NCI-H446 treated with DMSO at 0.1 percent for 48 hours (cell line): ENCODE measurements around the gene SPC24.
"Not testable (repeated sequence)": the region's sequence is repeated elsewhere in the genome, so short reads cannot be mapped to it uniquely, and the experiment has no call there.

ENCODE experiments used
- DNase-seq: peaks from one replicate; lab custom pipeline; 2025; lab: John Stamatoyannopoulos, UW

SPC24 gene

DNA sequence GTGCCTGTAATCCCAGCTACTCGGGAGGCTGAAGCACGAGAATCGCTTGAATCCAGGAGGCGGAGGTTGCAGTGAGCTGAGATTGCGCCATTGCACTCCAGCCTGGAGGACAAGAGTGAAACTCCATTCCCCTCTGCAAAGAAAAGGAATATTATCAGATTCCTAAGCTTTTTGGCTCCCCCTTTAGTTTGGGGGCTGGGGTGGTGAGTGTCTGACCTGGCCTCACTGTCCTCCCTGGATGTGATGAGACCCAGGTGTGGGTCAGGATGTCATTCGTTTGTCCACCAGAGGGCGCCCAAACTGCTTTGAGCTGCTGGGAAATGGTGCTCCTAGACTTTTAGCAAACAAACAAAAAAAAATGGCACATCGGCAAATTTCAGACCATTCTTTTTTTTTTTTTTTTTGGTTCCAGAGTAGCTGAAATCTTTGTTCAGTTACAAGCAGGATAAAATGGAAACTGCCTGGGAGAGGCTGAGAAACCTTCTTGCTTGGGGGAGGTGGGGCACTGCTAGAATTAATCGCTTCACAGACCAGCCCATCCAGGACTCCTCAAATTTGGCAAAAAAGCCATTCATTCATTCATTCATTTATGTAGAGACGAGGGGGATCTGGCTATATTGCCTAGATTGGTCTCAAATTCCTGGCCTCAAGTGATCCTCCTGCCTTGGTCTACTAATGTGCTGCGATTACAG, 29.4 kb downstream of the SPC24 start:
- DNase-seq = peak; percentile 37

DNA sequence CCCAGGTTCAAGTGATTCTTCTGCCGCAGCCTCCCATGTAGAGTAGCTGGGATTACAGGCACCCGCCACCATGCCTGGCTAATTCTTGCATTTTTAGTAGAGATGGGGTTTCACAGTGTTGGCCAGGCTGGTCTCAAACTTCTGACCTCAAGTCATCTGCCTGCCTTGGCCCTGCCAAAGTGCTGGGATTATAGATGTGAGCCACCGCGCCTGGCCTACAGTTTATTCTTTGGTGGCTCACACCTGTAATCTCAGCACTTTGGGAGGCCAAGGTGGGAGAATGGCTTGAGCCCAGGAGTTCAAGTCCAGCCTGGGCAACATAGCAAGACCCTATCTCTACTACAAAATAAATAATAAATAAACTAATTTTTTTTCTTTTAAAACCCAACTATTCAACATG, 31.4 kb downstream of the SPC24 start:
- not testable (repeated sequence) for DNase-seq

DNA sequence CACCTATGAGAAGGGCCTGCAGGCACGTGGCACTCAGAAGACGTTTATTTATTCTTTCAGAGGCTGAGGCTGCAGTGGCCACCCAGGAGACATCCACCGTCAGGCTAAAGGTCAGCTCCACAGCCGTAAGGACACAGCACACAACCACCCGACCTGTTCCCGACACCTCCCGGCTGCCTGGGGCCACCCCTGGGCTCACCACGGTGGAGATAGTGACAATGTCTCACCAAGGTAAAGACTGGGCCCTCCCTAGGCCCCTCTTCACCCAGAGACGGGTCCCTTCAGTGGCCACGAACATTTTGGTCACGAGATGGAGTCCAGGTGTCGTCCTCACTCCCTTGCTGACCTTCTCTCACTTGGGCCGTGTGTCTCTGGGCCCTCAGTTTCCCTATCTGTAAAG, 32.5 kb downstream of the SPC24 start:
- no peak for DNase-seq

DNA sequence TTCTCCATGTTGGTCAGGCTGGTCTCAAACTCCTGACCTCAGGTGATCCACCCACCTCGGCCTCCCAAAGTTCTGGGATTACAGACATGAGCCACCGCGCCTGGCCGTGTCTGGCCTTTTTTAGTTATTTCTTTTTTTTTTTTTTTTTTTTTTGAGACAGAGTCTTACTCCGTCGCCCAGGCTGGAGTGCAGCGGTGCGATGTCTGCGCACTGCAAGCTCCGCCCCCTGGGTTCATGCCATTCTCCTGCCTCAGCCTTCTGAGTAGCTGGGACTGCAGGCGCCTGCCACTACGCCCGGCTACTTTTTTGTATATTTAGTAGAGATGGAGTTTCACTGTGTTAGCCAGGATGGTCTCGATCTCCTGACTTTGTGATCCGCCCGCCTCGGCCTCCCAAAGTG, 33.6 kb downstream of the SPC24 start:
- DNase-seq = not testable (repeated sequence)

DNA sequence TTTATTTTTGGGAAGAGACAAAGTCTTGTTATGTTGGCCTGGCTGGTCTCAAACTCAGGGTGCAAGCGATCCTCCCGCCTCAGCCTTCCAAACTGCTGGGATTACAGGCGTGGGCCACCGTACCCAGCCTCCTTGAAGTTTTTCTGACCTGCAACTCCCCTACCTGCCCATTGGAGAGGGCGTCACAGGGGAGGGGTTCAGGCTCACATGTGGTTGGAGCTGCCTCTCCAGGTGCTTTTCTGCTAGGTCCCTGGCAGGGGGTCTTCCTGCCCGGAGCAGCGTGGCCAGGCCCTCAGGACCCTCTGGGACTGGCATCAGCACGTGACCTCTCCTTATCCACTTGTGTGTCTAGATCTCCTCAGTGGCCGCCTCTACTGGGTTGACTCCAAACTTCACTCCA, 39.1 kb downstream of the SPC24 start:
- DNase-seq = no peak

DNA sequence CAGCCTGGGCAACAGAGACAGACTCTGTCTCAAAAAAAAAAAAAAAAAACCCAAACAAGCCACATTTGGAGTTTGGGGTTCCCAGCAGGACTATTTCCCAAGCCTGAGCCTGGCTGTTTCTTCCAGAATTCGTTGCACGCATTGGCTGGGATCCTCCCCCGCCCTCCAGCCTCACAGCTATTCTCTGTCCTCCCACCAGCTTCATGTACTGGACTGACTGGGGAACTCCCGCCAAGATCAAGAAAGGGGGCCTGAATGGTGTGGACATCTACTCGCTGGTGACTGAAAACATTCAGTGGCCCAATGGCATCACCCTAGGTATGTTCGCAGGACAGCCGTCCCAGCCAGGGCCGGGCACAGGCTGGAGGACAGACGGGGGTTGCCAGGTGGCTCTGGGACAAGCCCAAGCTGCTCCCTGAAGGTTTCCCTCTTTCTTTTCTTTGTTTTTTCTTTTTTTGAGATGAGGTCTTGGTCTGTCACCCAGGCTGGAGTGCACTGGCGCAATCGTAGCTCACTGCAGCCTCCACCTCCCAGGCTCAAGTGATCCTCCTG, 39.6 kb downstream of the SPC24 start:
- DNase-seq = no peak

DNA sequence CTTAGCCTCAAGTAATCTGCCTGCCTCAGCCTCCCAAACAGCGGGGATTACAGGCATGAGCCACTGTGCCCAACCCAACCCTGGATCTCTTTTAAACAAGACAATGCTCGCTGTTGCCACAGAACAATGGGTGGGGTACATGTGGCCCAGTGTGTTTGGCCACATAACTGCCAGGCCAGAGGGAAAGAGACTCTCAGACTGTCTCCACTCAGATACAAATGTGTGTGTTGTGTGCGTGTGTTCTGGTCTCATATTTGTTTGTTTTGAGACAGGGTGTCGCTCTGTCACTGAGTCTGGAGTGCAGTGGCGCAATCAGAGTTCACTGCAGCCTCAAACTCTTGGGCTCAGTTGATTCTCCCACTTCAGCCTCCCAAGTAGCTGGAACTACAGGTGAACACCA, 40.5 kb downstream of the SPC24 start:
- no peak for DNase-seq

DNA sequence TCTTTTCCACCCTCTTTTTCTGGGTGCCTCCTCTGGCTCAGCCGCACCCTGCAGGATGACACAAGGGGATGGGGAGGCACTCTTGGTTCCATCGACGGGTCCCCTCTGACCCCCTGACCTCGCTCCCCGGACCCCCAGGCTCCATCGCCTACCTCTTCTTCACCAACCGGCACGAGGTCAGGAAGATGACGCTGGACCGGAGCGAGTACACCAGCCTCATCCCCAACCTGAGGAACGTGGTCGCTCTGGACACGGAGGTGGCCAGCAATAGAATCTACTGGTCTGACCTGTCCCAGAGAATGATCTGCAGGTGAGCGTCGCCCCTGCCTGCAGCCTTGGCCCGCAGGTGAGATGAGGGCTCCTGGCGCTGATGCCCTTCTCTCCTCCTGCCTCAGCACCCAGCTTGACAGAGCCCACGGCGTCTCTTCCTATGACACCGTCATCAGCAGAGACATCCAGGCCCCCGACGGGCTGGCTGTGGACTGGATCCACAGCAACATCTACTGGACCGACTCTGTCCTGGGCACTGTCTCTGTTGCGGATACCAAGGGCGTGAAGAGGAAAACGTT, 42.4 kb downstream of the SPC24 start:
- no peak for DNase-seq

DNA sequence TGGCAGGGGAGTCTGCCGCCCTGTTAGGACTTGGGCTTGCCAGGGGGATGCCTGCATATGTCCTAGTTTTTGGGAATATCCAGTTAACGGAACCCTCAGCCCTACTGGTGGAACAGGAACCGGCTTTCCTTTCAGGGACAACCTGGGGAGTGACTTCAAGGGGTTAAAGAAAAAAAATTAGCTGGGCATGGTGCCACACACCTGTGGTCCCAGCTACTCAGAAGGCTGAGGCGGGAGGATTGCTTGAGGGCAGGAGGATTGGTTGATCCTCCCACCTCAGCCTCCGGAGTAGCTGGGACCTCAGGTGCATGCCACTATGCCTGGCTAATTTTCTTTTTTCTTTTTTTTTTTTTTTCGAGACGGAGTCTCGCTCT, 43.8 kb downstream of the SPC24 start:
- DNase-seq = no peak

DNA sequence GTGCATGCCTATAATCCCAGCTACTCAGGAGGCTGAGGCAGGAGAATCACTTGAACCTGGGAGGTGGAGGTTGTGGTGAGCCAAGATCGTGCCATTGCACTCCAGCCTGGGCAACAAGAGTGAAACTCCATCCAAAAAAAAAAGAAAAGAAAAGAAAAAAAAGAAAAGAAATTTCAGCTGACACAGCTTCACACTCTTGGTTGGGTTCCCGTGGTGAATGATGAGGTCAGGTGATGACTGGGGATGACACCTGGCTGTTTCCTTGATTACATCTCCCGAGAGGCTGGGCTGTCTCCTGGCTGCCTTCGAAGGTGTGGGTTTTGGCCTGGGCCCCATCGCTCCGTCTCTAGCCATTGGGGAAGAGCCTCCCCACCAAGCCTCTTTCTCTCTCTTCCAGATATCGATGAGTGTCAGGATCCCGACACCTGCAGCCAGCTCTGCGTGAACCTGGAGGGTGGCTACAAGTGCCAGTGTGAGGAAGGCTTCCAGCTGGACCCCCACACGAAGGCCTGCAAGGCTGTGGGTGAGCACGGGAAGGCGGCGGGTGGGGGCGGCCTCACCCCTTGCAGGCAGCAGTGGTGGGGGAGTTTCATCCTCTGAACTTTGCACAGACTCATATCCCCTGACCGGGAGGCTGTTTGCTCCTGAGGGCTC, 44.3 kb downstream of the SPC24 start:
- DNase-seq = no peak

DNA sequence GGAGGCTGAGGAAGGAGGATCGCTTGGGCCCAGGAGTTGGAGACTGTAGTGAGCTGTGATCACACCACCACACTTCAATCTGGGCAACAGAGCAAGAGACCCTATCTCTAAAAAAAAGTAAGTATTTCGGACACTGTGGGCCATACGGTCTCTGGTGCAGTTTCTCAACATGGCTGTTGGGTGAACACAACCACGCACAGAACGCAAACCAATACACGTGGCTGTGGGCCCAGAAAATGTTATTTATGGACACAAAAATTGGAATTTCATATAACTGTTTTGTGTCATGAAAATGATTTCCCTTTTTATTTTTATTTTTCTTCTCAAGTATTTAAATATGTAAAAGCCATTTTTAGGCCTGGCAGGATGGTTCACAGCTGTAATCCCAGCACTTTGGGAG, 46.8 kb downstream of the SPC24 start:
- no peak for DNase-seq

DNA sequence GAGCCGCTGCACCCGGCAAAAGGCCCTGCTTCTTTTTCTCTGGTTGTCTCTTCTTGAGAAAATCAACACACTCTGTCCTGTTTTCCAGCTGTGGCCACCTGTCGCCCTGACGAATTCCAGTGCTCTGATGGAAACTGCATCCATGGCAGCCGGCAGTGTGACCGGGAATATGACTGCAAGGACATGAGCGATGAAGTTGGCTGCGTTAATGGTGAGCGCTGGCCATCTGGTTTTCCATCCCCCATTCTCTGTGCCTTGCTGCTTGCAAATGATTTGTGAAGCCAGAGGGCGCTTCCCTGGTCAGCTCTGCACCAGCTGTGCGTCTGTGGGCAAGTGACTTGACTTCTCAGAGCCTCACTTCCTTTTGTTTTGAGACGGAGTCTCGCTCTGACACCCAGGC, 49.1 kb downstream of the SPC24 start:
- DNase-seq = no peak

DNA sequence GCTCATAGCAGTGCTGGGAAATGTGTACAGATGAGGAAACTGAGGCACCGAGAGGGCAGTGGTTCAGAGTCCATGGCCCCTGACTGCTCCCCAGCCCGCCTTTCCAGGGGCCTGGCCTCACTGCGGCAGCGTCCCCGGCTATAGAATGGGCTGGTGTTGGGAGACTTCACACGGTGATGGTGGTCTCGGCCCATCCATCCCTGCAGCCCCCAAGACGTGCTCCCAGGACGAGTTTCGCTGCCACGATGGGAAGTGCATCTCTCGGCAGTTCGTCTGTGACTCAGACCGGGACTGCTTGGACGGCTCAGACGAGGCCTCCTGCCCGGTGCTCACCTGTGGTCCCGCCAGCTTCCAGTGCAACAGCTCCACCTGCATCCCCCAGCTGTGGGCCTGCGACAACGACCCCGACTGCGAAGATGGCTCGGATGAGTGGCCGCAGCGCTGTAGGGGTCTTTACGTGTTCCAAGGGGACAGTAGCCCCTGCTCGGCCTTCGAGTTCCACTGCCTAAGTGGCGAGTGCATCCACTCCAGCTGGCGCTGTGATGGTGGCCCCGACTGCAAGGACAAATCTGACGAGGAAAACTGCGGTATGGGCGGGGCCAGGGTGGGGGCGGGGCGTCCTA, 50.5 kb downstream of the SPC24 start:
- no peak for DNase-seq

DNA sequence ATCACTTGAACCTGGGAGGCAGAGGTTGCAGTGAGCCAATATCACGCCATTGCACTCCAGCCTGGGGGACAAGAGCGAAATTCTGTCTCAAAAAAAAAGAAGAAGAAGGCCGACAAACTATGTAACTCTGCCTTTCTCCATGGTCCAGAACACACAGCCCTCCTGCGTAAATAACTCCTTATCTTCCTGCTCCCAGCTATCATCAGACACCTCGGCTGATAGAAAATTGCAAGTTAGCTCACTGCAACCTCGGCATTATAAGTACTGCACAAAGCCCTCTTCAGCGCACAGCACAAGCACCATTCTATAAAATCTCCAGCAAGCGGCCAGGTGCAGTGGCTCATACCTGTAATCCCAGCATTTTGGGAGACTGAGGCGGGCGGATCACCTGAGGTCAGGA, 51.9 kb downstream of the SPC24 start:
- DNase-seq = not testable (repeated sequence)

DNA sequence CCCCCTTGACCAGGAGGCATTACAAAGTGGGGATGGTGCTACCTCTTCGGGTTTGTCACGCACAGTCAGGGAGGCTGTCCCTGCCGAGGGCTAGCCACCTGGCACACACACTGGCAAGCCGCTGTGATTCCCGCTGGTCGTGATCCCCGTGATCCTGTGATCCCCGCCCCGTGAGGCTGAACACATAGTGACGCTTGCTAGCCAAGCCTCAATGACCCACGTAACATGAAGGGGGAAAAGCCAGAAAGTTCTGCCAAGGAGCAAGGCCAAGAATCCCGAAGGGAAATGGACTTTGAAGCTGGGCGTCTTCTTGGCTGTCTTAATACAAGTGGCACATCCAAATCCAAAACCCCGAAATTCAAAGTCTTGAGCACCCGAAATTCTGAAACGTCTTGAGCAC, 52.6 kb downstream of the SPC24 start:
- DNase-seq = no peak

DNA sequence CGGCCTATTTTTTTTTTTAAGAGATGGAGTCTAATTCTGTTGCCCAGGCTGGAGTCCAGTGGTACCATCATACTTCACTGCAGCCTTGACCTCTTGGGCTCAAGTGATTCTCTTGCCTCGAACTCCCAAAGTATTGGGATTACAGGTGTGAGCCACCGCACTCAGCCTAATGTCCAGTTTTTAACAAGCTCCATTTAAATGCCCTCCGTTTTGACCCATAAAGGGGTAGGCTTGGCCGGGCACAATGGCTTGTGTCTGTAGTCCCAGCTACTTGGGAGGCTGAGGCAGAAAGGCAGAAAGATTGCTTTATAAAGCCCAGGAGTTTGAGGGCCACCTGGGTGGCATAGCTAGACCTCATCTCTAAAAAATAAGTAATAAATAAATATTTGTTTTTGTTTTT, 54.5 kb downstream of the SPC24 start:
- no peak for DNase-seq

DNA sequence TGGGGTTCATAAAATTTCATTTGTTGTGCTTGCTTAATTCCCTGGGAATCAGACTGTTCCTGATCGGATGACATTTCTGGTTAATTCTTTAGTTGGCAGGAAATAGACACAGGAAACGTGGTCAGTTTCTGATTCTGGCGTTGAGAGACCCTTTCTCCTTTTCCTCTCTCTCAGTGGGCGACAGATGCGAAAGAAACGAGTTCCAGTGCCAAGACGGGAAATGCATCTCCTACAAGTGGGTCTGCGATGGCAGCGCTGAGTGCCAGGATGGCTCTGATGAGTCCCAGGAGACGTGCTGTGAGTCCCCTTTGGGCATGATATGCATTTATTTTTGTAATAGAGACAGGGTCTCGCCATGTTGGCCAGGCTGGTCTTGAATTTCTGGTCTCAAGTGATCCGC, 55.5 kb downstream of the SPC24 start:
- no peak for DNase-seq

DNA sequence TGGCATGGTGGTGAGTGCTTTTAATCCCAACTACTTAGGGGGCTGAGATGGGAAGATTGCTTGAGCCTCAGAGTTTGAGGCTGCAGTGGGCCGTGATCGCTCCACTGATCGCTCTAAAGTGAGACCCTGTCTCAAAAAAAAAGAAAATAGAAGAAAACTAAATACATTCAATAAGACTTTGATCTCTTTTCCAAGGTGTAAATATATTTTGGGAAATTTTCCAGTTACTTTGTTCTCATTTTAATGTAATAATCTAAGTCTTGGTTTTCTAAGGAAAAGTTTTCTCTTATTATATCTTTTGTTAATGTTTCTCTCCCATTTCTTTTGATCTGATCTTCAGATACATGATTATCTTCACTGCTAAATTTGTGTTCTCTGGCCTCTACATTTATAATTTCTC, 56.7 kb downstream of the SPC24 start:
- no peak for DNase-seq

DNA sequence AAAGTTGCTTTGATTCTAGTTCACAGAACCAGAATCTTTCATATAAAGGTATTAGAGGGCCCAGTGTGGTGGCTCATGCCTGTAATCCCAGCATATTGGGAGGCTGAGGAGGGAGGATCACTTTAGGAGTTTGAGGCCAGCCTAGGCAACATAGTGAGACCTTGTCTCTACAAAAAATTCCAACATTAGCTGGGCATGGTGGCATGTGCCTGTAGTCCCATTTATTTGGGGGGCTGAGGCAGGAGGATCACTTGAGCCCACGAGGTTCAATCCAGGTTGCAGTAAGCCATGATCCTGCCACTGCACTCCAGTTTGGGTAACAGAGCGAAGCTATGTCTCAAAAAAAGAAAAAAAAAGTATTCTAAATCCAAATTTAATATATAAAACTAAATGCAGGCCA, 57.3 kb downstream of the SPC24 start:
- DNase-seq = no peak

DNA sequence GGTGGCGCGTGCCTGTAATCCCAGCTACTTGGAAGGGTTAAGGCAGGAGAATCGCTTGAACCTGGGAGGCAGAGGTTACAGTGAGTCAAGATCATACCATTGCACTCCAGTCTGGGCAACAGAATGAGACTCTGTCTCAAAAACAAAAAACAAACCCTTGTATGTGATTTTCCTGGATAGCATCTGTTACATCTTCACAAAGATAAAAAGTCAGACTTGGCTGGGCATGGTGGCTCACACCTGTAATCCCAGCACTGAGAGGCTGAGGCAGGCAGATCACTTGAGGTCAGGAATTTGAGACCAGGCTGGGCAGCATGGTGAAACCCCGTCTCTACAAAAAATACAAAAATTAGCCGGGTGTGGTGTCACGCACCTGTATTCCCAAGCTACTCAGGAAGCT, 58.2 kb downstream of the SPC24 start:
- not testable (repeated sequence) for DNase-seq

DNA sequence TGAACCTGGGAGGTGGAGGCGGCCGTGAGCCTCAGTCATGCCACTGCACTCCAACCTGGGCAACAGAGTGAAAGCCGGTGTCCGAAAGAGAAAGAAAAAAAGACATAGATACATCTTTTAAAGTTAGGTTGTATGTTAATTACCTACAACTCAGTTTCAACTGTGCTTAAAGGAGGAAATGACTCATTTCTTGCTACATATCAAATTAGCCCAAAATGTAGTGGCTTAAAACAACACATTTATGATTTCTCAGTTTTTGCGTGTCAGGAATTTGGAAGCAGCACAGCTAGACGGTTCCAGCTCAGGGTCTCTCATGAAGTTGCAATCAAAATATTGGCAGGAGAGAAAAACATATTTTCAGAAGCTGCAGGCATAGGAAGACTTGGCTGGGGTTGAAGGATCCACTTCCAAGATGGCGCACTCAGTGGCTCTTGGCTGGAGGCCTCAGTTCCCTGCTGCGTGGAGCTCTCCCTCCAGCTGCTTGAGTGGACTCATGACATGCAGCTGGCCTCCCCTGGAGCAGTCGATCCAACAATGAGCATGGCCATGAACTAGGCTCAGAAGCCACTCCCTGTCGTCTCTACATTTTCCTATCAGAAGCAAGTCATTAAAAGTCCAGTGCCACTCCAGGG, 59.3 kb downstream of the SPC24 start:
- DNase-seq = peak; percentile 94
